GM12878 (cell line): ENCODE data around the gene WRAP73.

Source experiments
- ASH2L ChIP-seq: fragments of 300-600, 200-600 bp; sonication (generic); IDR thresholded peaks from 2 replicates; pipeline ENCODE4 v1.6.1; 2017; ENCODE audit warnings: low read depth, mild to moderate bottlenecking, borderline replicate concordance
- EGR1 ChIP-seq, 2 experiments: IDR thresholded peaks; 1 replicate in 1 of 2; 2 replicates in 1 of 2; pipeline ENCODE4 v1.6.1; 2011 to 2012; ENCODE audit warnings: low read depth in 2 of 2, low read length in 2 of 2, borderline replicate concordance in 1 of 2, mild to moderate bottlenecking in 1 of 2, moderate library complexity in 1 of 2
- FOS ChIP-seq: IDR thresholded peaks from 3 replicates; pipeline ENCODE4 v1.6.1; 2011; ENCODE audit warnings: borderline replicate concordance; ENCODE audit not compliant: insufficient read length; ENCODE audit errors: extremely low read depth
- GABPA ChIP-seq: IDR thresholded peaks from 2 replicates; pipeline ENCODE4 v1.6.1; 2014; ENCODE audit warnings: antibody characterized with exemption, low read depth, mild to moderate bottlenecking, inconsistent platforms
- MAX ChIP-seq: IDR thresholded peaks from 2 replicates; pipeline ENCODE4 v1.6.1; 2012; ENCODE audit warnings: low read depth, low read length, improper control_type of control experiment
- NR2F1 ChIP-seq: fragments of 450-650 bp; conservative IDR thresholded peaks from 2 replicates; pipeline ENCODE4 v1.6.1; 2017; ENCODE audit warnings: mild to moderate bottlenecking
- POLR2AphosphoS5 ChIP-seq: IDR thresholded peaks from 2 replicates; pipeline ENCODE4 v1.6.1; 2011; ENCODE audit warnings: mild to moderate bottlenecking, low read length, inconsistent platforms
- RELA ChIP-seq: fragments of 450-650 bp; IDR thresholded peaks from 2 replicates; pipeline ENCODE4 v1.8.0; 2014; ENCODE audit warnings: borderline replicate concordance; ENCODE audit not compliant: partially characterized antibody
- REST ChIP-seq: IDR thresholded peaks from 2 replicates; pipeline ENCODE4 v1.6.1; 2012; ENCODE audit warnings: mild to moderate bottlenecking, low read depth, low read length
- SP1 ChIP-seq: IDR thresholded peaks from one replicate; pipeline ENCODE4 v1.6.1; 2011; ENCODE audit warnings: low read depth, low read length
- USF1 ChIP-seq: IDR thresholded peaks from 2 replicates; pipeline ENCODE4 v1.6.1; 2011; ENCODE audit warnings: borderline replicate concordance, low read depth, mild to moderate bottlenecking, moderate library complexity, mixed read lengths, low read length; ENCODE audit not compliant: insufficient read depth; ENCODE audit errors: extremely low read length
- TF ChIP-seq, protein P1 (sequence below), 3 experiments: IDR thresholded peaks in 2 of 3; conservative IDR thresholded peaks in 1 of 3; 2 replicates each; pipeline ENCODE4 v1.5.1; 2011; ENCODE audit warnings: low read depth in 3 of 3, low read length in 3 of 3, mild to moderate bottlenecking in 3 of 3, control low read depth in 2 of 3, moderate library complexity in 2 of 3, inconsistent platforms in 1 of 3, mixed read lengths in 1 of 3; ENCODE audit not compliant: control insufficient read depth in 2 of 3, insufficient read depth in 1 of 3; ENCODE audit errors: extremely low read depth in 1 of 3

DNA sequence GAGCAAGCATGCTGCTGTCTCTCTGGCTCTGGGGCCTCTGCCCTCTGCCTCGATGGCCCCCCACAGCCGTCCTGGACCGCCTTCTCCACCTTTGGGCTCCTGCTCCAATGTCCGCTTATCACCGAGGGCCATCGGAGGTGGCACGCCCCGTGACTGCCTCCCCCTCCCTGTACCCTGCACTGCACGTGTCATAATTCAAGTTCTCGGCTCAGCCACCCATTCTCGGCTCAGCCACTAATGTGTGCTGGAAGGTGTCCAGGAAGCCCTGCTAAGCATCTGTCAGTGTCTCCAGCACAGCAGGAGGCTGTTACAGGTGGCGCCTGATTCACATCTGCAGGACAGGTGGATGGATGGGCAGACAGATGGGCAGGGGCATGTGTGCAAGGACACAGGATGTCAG, 47.9 kb upstream of the WRAP73 start:
- TF ChIP-seq, protein P1, sequence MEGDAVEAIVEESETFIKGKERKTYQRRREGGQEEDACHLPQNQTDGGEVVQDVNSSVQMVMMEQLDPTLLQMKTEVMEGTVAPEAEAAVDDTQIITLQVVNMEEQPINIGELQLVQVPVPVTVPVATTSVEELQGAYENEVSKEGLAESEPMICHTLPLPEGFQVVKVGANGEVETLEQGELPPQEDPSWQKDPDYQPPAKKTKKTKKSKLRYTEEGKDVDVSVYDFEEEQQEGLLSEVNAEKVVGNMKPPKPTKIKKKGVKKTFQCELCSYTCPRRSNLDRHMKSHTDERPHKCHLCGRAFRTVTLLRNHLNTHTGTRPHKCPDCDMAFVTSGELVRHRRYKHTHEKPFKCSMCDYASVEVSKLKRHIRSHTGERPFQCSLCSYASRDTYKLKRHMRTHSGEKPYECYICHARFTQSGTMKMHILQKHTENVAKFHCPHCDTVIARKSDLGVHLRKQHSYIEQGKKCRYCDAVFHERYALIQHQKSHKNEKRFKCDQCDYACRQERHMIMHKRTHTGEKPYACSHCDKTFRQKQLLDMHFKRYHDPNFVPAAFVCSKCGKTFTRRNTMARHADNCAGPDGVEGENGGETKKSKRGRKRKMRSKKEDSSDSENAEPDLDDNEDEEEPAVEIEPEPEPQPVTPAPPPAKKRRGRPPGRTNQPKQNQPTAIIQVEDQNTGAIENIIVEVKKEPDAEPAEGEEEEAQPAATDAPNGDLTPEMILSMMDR (IDR thresholded peaks at IDR 0.05 in 2 of 3, conservative IDR thresholded peaks at IDR 0.05 in 1 of 3; ENCODE audit: control insufficient read depth in 2 of 3, extremely low read depth in 1 of 3, insufficient read depth in 1 of 3, low read depth in 3 of 3, low read length in 3 of 3) = no peak
- TF ChIP-seq GABPA (no peak), RELA (no peak), ASH2L (no peak), SP1 (no peak), MAX (no peak), EGR1 (IDR thresholded peaks at IDR 0.05; ENCODE audit: borderline replicate concordance in 1 of 2, low read depth in 2 of 2, low read length in 2 of 2) (no peak), POLR2AphosphoS5 (no peak), NR2F1 (no peak), FOS (no peak), REST (no peak), USF1 (no peak)
